AG04449 (cell line): ENCODE results near the gene RAB3B.

Experiments
- CTCF ChIA-PET: fragments of 350-600 bp; formaldehyde crosslinking; extraction: SDS; loops from one replicate; lab custom pipeline; 2021; ENCODE audit warnings: antibody characterized with exemption; lab: Yijun Ruan, JAX
- POLR2A ChIA-PET: fragments of 400-600, 350-600 bp; formaldehyde crosslinking; extraction: SDS; loops from one replicate; lab custom pipeline; 2020; ENCODE audit warnings: antibody characterized with exemption, inconsistent platforms; lab: Yijun Ruan, JAX
- DNase-seq: peaks from one replicate; pipeline ENCODE4 v3.0.0-alpha.2; 2010; ENCODE audit warnings: low read depth, low spot score
- H3K4me3 ChIP-seq: 2 replicates; pipeline ENCODE4 v1.5.1; 2011; ENCODE audit warnings: low read depth, mild to moderate bottlenecking, control low read depth, low read length
- TF ChIP-seq, protein P1 (sequence below): IDR thresholded peaks from one replicate; pipeline ENCODE4 v1.5.1; 2011; ENCODE audit warnings: mild to moderate bottlenecking, moderate library complexity, low read length, control low read depth, inconsistent platforms; ENCODE audit not compliant: insufficient read depth; ENCODE audit errors: missing control alignments

Gene RAB3B

DNA sequence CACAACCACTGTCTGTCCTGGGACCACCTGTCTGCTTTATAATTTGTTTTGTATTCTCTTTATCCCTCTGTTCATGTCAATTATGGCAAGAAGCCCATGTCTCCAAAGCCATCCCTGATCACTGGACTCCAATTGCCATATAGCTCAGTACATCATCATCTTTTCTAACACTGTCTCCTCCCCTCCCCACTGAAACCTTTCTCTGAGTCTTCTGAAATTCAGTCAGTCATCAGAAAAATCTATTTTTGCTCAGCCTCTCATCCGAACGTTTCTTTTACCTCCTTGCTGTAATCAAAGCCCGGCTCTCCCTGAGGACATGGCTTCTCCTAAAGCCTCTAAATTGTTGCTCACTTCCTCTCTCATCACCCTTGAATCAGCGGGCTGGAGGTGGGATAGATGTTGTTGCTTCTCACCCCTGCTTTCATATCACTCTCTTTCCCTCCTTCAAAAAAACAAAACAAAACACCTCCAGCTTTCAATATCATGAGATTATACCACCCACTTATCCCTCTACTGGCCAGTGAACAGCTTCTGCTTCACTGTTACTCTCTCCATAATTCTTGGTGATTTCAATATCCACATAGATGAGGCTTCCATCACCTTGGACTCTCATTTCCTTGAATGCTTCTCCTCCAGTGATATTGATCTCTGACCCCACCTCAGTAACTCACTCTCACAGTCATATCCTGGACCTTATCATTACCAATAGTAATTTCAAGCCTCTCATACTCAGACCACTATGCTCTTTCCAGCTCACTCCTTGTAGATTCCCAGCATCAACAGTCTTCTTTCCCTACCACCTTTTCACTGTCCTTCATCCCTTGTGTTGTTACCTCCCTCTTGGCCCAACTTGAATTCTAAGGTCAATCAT lies 27.8 kb downstream of the RAB3B start:
- ChIA-PET POLR2A (no interaction called here), CTCF (interaction anchor here (0.9 to 1.2 kb wide), 3 partner anchors 11 to 66 kb away, joined by 3 read pairs; no protein-coding TSS in a partner anchor)
- no peak overlapping the region for H3K4me3 ChIP-seq
- TF ChIP-seq, protein P1, sequence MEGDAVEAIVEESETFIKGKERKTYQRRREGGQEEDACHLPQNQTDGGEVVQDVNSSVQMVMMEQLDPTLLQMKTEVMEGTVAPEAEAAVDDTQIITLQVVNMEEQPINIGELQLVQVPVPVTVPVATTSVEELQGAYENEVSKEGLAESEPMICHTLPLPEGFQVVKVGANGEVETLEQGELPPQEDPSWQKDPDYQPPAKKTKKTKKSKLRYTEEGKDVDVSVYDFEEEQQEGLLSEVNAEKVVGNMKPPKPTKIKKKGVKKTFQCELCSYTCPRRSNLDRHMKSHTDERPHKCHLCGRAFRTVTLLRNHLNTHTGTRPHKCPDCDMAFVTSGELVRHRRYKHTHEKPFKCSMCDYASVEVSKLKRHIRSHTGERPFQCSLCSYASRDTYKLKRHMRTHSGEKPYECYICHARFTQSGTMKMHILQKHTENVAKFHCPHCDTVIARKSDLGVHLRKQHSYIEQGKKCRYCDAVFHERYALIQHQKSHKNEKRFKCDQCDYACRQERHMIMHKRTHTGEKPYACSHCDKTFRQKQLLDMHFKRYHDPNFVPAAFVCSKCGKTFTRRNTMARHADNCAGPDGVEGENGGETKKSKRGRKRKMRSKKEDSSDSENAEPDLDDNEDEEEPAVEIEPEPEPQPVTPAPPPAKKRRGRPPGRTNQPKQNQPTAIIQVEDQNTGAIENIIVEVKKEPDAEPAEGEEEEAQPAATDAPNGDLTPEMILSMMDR: no peak
- DNase-seq: no peak

DNA sequence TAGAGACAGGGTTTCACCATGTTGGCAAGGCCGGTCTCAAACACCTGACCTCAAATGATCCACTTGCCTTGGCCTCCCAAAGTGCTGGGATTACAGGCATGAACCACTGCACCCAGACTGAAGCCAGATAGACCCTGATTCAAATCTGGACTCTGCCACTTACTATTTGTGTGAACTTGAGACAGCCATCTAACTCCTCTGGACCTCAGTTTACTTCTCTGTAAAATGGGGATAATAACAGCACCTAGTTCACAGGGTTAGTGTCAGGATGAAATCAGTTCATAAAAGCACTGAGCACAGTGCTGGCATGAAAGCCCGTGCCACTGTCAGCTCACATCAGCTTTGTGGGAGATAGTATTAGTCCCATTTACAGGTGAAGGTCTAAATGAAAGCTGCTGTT lies 28.5 kb downstream of the RAB3B start:
- ChIA-PET POLR2A (no interaction called here), CTCF (no interaction called here)
- TF ChIP-seq, protein P1: no peak
- no peak for DNase-seq
- H3K4me3 ChIP-seq: no peak overlapping the region

DNA sequence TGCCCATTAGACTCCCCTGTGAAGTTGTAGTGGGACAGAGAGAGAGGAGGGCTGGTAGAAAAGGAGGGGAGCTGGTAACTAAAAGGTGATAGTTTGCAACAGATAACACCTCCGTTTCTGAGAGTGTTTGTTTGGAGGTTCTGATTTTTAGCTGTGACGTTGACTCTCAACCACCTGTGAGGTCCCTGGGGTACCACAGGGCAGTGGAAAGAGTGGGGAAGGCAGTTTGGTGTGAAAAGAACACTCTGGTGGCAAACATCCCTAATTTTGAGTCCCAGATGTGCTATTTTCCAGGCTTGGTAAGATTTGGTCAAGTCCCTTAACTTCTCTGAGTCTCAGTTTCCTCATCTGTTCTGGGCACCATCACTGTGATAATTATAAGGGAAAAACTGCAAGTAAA lies 29.3 kb downstream of the RAB3B start:
- TF ChIP-seq, protein P1: no peak
- ChIA-PET POLR2A (no interaction called here), CTCF (interaction anchor here (0.7 kb wide), 1 partner anchor 35 kb away, joined by 3 read pairs; no protein-coding TSS in a partner anchor)
- H3K4me3 ChIP-seq: no peak overlapping the region
- DNase-seq: no peak

DNA sequence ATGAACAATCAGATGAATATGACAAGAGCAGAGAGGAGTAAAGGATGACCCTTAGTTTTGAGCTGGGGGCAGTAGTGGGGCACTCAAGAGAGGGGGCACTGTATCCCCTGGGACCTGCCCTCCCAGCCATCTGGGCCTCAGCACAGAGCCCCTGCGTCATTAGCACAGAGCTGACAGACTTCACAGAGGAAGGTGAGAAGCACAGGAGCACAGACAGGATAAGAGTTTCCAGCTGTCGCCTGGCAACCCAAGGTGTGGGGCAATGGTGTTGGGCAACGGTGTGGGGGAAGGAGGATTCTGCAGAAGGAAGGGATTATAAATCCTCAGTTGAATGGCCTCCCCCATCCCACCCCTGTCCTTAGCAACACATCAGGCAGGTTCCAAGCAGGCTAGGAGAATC lies 30.2 kb downstream of the RAB3B start:
- TF ChIP-seq, protein P1: no peak
- ChIA-PET CTCF (interaction anchor here (0.7 kb wide), 1 partner anchor 63 kb away, joined by 3 read pairs; no protein-coding TSS in a partner anchor), POLR2A (no interaction called here)
- no peak for DNase-seq
- H3K4me3 ChIP-seq: no peak overlapping the region

DNA sequence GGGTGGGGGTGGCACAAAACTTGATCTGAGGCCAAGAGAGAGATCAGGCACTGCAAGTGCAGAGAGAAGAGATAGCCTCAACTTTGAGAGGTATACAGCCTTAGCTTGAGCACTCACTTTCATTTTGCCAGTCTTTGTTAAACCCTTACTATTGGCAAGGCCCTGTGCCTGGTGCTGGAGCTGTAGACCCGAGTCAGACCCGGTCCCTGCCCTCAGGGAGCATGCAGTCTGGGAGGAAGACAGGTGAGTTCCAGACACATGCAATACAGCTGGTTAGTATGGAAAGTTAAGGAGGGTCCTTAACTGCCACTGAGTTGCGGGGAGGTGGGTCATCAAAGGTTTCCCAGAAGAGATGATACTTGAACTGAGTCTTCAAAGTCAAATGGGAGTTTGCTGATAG lies 31.7 kb downstream of the RAB3B start:
- POLR2A ChIA-PET: no interaction called here
- no peak overlapping the region for H3K4me3 ChIP-seq
- TF ChIP-seq, protein P1: no peak
- CTCF ChIA-PET: no interaction called here
- no peak for DNase-seq

DNA sequence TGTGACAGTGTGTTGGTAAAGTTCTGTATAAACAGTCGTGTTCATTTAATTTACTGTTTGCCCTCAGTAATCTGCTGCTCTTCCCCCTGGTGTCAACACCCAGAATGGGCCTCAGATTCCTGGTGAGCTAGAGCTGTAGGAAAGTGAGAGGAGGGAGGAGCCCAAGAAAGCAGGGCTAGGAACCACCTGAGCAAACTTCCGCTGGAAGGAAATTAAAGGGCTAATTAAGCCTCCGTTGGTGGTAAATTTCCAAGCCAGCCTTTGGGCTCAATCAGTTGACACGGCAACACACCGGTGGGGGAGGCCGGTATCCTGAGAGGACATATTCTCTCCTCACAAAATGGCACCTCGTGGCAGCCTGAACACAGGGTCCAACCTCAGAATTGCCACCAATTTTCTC lies 32.9 kb downstream of the RAB3B start:
- ChIA-PET CTCF (no interaction called here), POLR2A (no interaction called here)
- no peak overlapping the region for H3K4me3 ChIP-seq
- TF ChIP-seq, protein P1: no peak
- no peak for DNase-seq
